Measurements from ENCODE around the gene MEGF11. TPM values are rescaled to one million over a fixed set of nuclear protein-coding genes. Genes with fewer than 3 reads are reported as not detected.

The MEGF11 gene
- total and polyA plus RNA-seq, 3 experiments from 2014 or later: not detected

DNA sequence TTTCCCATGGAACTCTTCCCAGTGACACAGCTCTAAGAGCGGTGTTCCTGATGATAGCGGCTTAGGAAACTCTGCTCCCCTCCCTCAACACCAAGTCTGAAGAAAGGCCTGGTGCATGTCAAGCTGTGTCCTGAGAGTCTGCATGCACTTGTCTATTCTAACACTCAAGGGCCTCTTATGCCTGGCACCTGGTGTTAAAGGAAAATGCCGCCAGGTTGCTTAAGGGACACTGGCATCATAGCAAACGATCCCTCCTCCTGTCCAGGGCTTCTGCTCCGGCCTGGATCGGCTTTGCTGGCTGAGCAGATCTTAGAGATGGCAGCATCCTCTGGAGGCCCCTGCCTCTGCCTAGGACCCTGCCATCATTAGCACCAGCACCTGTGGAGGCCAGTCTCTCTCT, 121.7 kb downstream of the MEGF11 start:
- Histone ChIP-seq H3K27ac (ENCODE audit: low read depth, low read length) (no peak overlapping the region), H3K9me3 (ENCODE audit: low read length) (no peaks in the 10 kb centered on the region), H3K27me3 (ENCODE audit: insufficient read depth, low read length, poor library complexity, severe bottlenecking) (no peaks in the 10 kb centered on the region), H3K4me1 (ENCODE audit: insufficient read depth, low read length) (no peaks in the 10 kb centered on the region), H3K36me3 (ENCODE audit: insufficient read depth, low read length) (no peaks in the 10 kb centered on the region), H3K4me3 (ENCODE audit: low read length) (no peak overlapping the region)
- CTCF ChIA-PET: no interaction called here
- no peak for DNase-seq
- Mint-ChIP-seq H3K27ac (no peak overlapping the region), H3K36me3 (no peaks in the 10 kb centered on the region), H3K4me3 (no peak overlapping the region), H3K27me3 (peaks cover 8 to 26% of the 10 kb centered on the region in 2 donors), H3K9me3 (no peaks in the 10 kb centered on the region), H3K4me1 (peaks cover 4 to 11% (median 9%) of the 10 kb centered on the region in 3 donors)
- POLR2A ChIA-PET: no interaction called here

DNA sequence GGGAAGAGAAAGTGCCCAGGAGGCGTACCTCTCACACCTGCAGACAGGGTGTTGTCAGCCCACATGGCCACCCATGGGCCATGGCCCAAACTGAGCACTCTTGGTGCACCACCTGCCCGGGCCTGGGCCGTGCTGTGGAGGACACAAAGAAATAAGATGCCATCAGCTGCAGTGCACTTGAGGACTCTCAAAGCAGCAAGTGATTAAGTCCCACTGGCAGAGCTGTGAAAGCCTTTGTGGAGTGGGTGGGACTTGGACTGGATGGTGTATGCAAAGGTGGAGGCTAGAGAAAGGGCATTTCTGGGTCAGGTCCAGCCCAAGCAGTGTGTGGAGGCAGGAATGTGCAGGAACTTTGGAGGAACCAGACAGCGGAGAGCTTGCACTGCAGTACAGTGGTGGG, 122.3 kb downstream of the MEGF11 start:
- Histone ChIP-seq H3K4me3 (ENCODE audit: low read length) (no peak overlapping the region), H3K4me1 (ENCODE audit: insufficient read depth, low read length) (no peaks in the 10 kb centered on the region), H3K9me3 (ENCODE audit: low read length) (no peaks in the 10 kb centered on the region), H3K27ac (ENCODE audit: low read depth, low read length) (no peak overlapping the region), H3K27me3 (ENCODE audit: insufficient read depth, low read length, poor library complexity, severe bottlenecking) (no peaks in the 10 kb centered on the region), H3K36me3 (ENCODE audit: insufficient read depth, low read length) (no peaks in the 10 kb centered on the region)
- H3K4me1 Mint-ChIP-seq: peaks cover 4 to 11% (median 9%) of the 10 kb centered on the region in 3 donors
- no peak for DNase-seq
- no peaks in the 10 kb centered on the region for H3K9me3 Mint-ChIP-seq
- H3K36me3 Mint-ChIP-seq: no peaks in the 10 kb centered on the region
- POLR2A ChIA-PET: no interaction called here
- CTCF ChIA-PET: no interaction called here
- H3K4me3 Mint-ChIP-seq: no peak overlapping the region
- peaks cover 8 to 29% of the 10 kb centered on the region in 2 donors for H3K27me3 Mint-ChIP-seq
- H3K27ac Mint-ChIP-seq: no peak overlapping the region

GRCh38 chr15:66130496-66131034, 123.0 kb downstream of the MEGF11 start:
- Histone ChIP-seq H3K4me3 (ENCODE audit: low read length) (no peak overlapping the region), H3K27ac (ENCODE audit: low read depth, low read length) (no peak overlapping the region), H3K4me1 (ENCODE audit: insufficient read depth, low read length) (no peaks in the 10 kb centered on the region), H3K27me3 (ENCODE audit: insufficient read depth, low read length, poor library complexity, severe bottlenecking) (no peaks in the 10 kb centered on the region), H3K9me3 (ENCODE audit: low read length) (no peaks in the 10 kb centered on the region), H3K36me3 (ENCODE audit: insufficient read depth, low read length) (no peaks in the 10 kb centered on the region)
- Mint-ChIP-seq H3K27ac (no peak overlapping the region), H3K4me1 (peaks cover 2 to 7% (median 6%) of the 10 kb centered on the region in 3 donors), H3K36me3 (no peaks in the 10 kb centered on the region), H3K4me3 (no peak overlapping the region), H3K27me3 (peaks cover 8 to 33% of the 10 kb centered on the region in 2 donors), H3K9me3 (no peaks in the 10 kb centered on the region)
- CTCF ChIA-PET: no interaction called here
- POLR2A ChIA-PET: no interaction called here
- DNase-seq: no peak

GRCh38 chr15:66129586-66129985, 124.0 kb downstream of the MEGF11 start:
- H3K4me3 ChIP-seq (ENCODE audit: low read length): no peak overlapping the region
- no peaks in the 10 kb centered on the region for H3K4me1 ChIP-seq (ENCODE audit: insufficient read depth, low read length)
- ChIA-PET CTCF (no interaction called here), POLR2A (no interaction called here)
- H3K36me3 ChIP-seq (ENCODE audit: insufficient read depth, low read length): no peaks in the 10 kb centered on the region
- H3K4me1 Mint-ChIP-seq: no peaks in the 10 kb centered on the region
- no peaks in the 10 kb centered on the region for H3K9me3 ChIP-seq (ENCODE audit: low read length)
- no peak overlapping the region for H3K4me3 Mint-ChIP-seq
- H3K36me3 Mint-ChIP-seq: no peaks in the 10 kb centered on the region
- H3K9me3 Mint-ChIP-seq: no peaks in the 10 kb centered on the region
- H3K27ac Mint-ChIP-seq: peak overlapping the region in 1 of 8 donors; percentile 14
- no peaks in the 10 kb centered on the region for H3K27me3 ChIP-seq (ENCODE audit: insufficient read depth, low read length, poor library complexity, severe bottlenecking)
- no peak overlapping the region for H3K27ac ChIP-seq (ENCODE audit: low read depth, low read length)
- H3K27me3 Mint-ChIP-seq: peaks cover 8 to 42% of the 10 kb centered on the region in 2 donors
- no peak for DNase-seq

DNA sequence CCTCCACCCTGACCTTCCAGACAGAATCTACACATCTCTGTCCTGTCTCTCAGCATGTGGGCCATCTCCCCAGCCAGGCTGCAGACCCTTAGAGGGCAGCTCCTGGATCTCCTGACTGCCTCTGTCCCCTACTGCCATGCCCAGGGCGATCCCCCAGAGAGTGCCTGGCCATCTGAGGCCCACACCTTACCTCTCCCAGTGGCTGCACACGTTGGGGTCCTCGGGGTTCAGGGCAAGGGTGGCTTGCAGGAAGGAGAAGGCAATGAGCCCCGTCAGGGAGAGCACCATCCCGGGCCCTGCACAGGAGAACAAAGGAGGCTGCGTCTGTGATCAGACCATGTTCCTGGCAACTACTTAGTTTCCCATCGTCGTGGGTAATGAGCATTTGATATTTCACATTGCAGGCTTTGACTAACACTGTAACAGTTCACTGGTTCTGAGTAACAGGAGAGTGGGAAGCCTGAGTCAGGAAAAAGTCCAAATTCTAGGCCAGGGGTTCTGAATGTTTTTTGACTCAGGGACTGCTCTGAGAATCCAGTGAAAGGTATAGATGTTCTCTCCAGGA, 125.4 kb downstream of the MEGF11 start:
- Histone ChIP-seq H3K4me1 (ENCODE audit: insufficient read depth, low read length) (no peaks in the 10 kb centered on the region), H3K36me3 (ENCODE audit: insufficient read depth, low read length) (no peaks in the 10 kb centered on the region), H3K9me3 (ENCODE audit: low read length) (no peaks in the 10 kb centered on the region), H3K4me3 (ENCODE audit: low read length) (no peak overlapping the region), H3K27ac (ENCODE audit: low read depth, low read length) (no peak overlapping the region), H3K27me3 (ENCODE audit: insufficient read depth, low read length, poor library complexity, severe bottlenecking) (no peaks in the 10 kb centered on the region)
- H3K27ac Mint-ChIP-seq: no peak overlapping the region
- POLR2A ChIA-PET: no interaction called here
- no peaks in the 10 kb centered on the region for H3K36me3 Mint-ChIP-seq
- CTCF ChIA-PET: no interaction called here
- no peaks in the 10 kb centered on the region for H3K9me3 Mint-ChIP-seq
- H3K4me3 Mint-ChIP-seq: no peak overlapping the region
- peaks cover 9 to 55% of the 10 kb centered on the region in 2 donors for H3K27me3 Mint-ChIP-seq
- DNase-seq: no peak
- H3K4me1 Mint-ChIP-seq: no peaks in the 10 kb centered on the region

DNA sequence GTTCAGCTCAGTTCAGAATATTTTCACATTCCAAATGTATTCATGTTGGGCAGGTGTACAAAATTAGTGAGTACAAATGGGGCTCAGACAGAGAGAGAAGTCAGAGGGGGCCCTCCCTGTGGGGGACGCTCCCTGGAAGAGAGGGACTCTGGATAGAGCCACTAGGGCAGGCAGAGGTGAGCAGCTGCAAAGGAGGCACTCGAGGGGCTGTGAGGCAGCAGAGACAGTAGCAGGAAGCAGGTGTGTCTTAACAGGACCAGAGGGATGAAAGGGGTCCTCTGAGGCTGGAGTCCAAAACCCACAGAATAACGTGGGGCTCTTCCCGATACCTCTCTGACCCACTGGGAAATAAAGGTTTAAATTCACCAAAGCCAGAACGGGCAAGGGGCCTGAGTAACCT, 127.1 kb downstream of the MEGF11 start:
- Mint-ChIP-seq H3K27ac (no peak overlapping the region), H3K27me3 (peaks cover 12 to 69% of the 10 kb centered on the region in 2 donors), H3K9me3 (no peaks in the 10 kb centered on the region), H3K4me3 (no peak overlapping the region), H3K4me1 (no peaks in the 10 kb centered on the region), H3K36me3 (no peaks in the 10 kb centered on the region)
- ChIA-PET CTCF (no interaction called here), POLR2A (no interaction called here)
- no peak for DNase-seq
- H3K27ac ChIP-seq (ENCODE audit: low read depth, low read length): no peak overlapping the region
- H3K36me3 ChIP-seq (ENCODE audit: insufficient read depth, low read length): no peaks in the 10 kb centered on the region
- no peaks in the 10 kb centered on the region for H3K9me3 ChIP-seq (ENCODE audit: low read length)
- no peaks in the 10 kb centered on the region for H3K4me1 ChIP-seq (ENCODE audit: insufficient read depth, low read length)
- no peaks in the 10 kb centered on the region for H3K27me3 ChIP-seq (ENCODE audit: insufficient read depth, low read length, poor library complexity, severe bottlenecking)
- H3K4me3 ChIP-seq (ENCODE audit: low read length): no peak overlapping the region

DNA sequence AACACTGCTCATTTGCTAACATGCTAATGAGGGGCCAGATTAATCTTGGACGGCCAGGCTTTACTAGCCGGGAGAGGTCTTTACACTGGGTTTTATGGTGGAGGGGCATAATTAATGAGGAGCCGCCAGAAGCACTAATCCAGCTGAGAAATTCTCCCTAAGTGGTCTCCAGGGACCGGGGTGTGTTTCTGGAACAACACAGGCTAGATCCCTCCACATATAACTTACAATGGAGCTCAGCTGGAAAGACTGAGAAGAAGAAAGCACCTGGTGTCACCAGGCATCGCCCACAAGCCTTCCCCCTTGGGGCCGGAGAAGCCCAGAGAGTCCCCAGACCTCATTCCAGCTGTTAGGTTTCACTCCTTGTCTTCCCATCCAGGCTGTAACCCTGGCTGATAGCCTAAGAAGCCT, 127.5 kb downstream of the MEGF11 start:
- no peak overlapping the region for H3K4me3 ChIP-seq (ENCODE audit: low read length)
- ChIA-PET CTCF (no interaction called here), POLR2A (no interaction called here)
- no peaks in the 10 kb centered on the region for H3K27me3 ChIP-seq (ENCODE audit: insufficient read depth, low read length, poor library complexity, severe bottlenecking)
- no peak overlapping the region for H3K27ac ChIP-seq (ENCODE audit: low read depth, low read length)
- no peaks in the 10 kb centered on the region for H3K9me3 ChIP-seq (ENCODE audit: low read length)
- Mint-ChIP-seq H3K27ac (no peak overlapping the region), H3K27me3 (peaks cover 13 to 74% of the 10 kb centered on the region in 2 donors), H3K9me3 (no peaks in the 10 kb centered on the region), H3K36me3 (no peaks in the 10 kb centered on the region), H3K4me1 (no peaks in the 10 kb centered on the region), H3K4me3 (no peak overlapping the region)
- no peaks in the 10 kb centered on the region for H3K36me3 ChIP-seq (ENCODE audit: insufficient read depth, low read length)
- DNase-seq: no peak
- no peaks in the 10 kb centered on the region for H3K4me1 ChIP-seq (ENCODE audit: insufficient read depth, low read length)

DNA sequence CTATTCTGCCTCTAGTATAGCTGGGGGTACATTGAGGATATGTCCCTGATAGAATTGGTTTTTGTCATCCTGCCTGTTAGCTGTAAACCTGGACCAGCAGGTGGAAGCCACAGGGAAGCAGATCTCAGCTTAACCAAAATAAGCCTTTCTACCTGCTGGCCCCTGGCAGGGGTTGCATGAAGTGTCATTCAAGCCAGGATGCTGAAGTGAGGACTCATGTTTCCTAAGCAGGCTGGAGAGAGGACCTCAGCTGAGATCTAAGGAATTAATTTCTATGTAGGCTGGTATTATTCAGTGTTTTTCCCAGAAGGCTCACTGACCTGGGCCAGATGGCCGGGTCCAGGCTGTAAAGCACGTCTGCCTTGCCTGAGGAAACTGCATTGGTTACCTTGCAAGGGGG, 128.9 kb downstream of the MEGF11 start:
- Histone ChIP-seq H3K9me3 (ENCODE audit: low read length) (no peaks in the 10 kb centered on the region), H3K4me1 (ENCODE audit: insufficient read depth, low read length) (no peaks in the 10 kb centered on the region), H3K27ac (ENCODE audit: low read depth, low read length) (no peak overlapping the region), H3K27me3 (ENCODE audit: insufficient read depth, low read length, poor library complexity, severe bottlenecking) (no peaks in the 10 kb centered on the region), H3K4me3 (ENCODE audit: low read length) (no peak overlapping the region), H3K36me3 (ENCODE audit: insufficient read depth, low read length) (no peaks in the 10 kb centered on the region)
- Mint-ChIP-seq H3K27ac (no peak overlapping the region), H3K4me3 (no peak overlapping the region), H3K36me3 (no peaks in the 10 kb centered on the region), H3K9me3 (no peaks in the 10 kb centered on the region), H3K4me1 (no peaks in the 10 kb centered on the region), H3K27me3 (peaks cover 5 to 77% of the 10 kb centered on the region in 2 donors)
- no peak for DNase-seq
- ChIA-PET POLR2A (no interaction called here), CTCF (interaction anchor here (0.8 kb wide), 1 partner anchor 441 kb away, joined by 3 read pairs; the partner anchor contains the start of gene LCTL)
